OCI-LY1 (cell line): ENCODE data around the gene LALBA.

Source experiments
- CTCF ChIP-seq: fragments of 200-600 bp; sonication (generic), shearing (Covaris generic); IDR thresholded peaks from 2 replicates; pipeline ENCODE4 v1.5.1; 2017; ENCODE audit warnings: mild to moderate bottlenecking, antibody characterized with exemption, low read length, moderate library complexity, mixed read lengths
- EZH2 ChIP-seq: fragments of 200-600 bp; sonication (generic), shearing (Covaris generic); IDR thresholded peaks from 2 replicates; pipeline ENCODE4 v1.8.0; 2017; ENCODE audit warnings: borderline replicate concordance, mixed run types, mild to moderate bottlenecking, antibody characterized with exemption, low read length, moderate library complexity, mixed read lengths

GRCh38 chr12:48527891-48528670 lies 41.8 kb downstream of the LALBA start:
- TF ChIP-seq CTCF: no peak
- no peak for TF ChIP-seq EZH2
